ENCODE data around the gene POGZ.

Gene POGZ

GRCh38 chr1:151459331-151460046 lies at the start of gene POGZ:
POGZ (minus strand) TSS chr1:151459494; CDS start chr1:151442204, 17,290 bp downstream.
- Histone ChIP-seq H3K27me3 (ENCODE audit: insufficient read depth, low read length, poor library complexity) (peaks cover 4% of the 10 kb centered on the region), H3K27ac (ENCODE audit: low read length) (peak within 1 kb of the TSS; percentile 90), H3K4me1 (ENCODE audit: insufficient read depth, low read length) (peaks cover 34% of the 10 kb centered on the region), H2AFZ (ENCODE audit: low read depth, low read length) (peak within 1 kb of the TSS; percentile 98), H3K9me3 (ENCODE audit: insufficient read depth, low read length, severe bottlenecking) (no peaks in the 10 kb centered on the region), H3K4me3 (ENCODE audit: low read depth in 1 of 2, low read length in 2 of 2) (peak within 1 kb of the TSS; percentile 54 to 69; a peak in 3 of 4 replicates), H3K4me2 (ENCODE audit: insufficient read depth, low read length) (peak within 1 kb of the TSS; percentile 87), H3K79me2 (ENCODE audit: insufficient read depth, low read length) (peaks cover 48% of the 10 kb centered on the region), H4K20me1 (ENCODE audit: insufficient read depth, low read length) (peaks cover 28% of the 10 kb centered on the region), H3K9ac (ENCODE audit: low read depth, low read length) (peak within 1 kb of the TSS; percentile 63), H3K36me3 (ENCODE audit: insufficient read depth, low read length) (peaks cover 11% of the 10 kb centered on the region)
- ATAC-seq (ENCODE audit: insufficient read depth, low read depth) (peak; percentile 88), DNase-seq (peak; percentile 97)
- TF ChIP-seq EZH2 (IDR thresholded peaks at IDR 0.05; ENCODE audit: borderline replicate concordance, low read depth, low read length, severe bottlenecking) = no peak
- TF ChIP-seq, protein P1, sequence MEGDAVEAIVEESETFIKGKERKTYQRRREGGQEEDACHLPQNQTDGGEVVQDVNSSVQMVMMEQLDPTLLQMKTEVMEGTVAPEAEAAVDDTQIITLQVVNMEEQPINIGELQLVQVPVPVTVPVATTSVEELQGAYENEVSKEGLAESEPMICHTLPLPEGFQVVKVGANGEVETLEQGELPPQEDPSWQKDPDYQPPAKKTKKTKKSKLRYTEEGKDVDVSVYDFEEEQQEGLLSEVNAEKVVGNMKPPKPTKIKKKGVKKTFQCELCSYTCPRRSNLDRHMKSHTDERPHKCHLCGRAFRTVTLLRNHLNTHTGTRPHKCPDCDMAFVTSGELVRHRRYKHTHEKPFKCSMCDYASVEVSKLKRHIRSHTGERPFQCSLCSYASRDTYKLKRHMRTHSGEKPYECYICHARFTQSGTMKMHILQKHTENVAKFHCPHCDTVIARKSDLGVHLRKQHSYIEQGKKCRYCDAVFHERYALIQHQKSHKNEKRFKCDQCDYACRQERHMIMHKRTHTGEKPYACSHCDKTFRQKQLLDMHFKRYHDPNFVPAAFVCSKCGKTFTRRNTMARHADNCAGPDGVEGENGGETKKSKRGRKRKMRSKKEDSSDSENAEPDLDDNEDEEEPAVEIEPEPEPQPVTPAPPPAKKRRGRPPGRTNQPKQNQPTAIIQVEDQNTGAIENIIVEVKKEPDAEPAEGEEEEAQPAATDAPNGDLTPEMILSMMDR (IDR thresholded peaks at IDR 0.05; ENCODE audit: borderline replicate concordance, extremely low read depth, low read length, poor library complexity, severe bottlenecking) = no peak

DNA sequence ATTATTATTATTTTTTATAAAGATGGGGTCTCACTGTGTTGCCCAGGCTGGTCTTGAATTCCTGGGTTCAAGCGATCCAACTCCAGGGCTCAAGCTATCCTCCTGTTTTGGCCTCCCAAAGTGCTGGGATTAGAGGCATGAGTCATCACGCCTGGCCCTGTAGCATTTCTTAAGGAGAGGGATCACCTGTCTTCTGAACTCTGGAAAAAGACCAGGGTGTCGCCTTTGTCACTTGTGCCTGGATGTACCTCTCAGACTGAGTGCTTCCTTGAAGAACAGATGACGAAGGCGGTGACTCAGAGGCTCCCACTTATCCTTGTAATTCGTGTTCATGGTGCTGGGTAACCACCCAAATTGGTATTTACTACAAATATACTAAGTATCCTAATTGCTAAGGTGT lies 49.5 kb upstream of the POGZ start:
- H3K27ac ChIP-seq (ENCODE audit: low read length) = no peak overlapping the region
- H2AFZ ChIP-seq (ENCODE audit: low read depth, low read length) = no peak overlapping the region
- no peaks in the 10 kb centered on the region for H3K27me3 ChIP-seq (ENCODE audit: insufficient read depth, low read length, poor library complexity)
- H3K9me3 ChIP-seq (ENCODE audit: insufficient read depth, low read length, severe bottlenecking) = no peaks in the 10 kb centered on the region
- no peak overlapping the region for H3K4me3 ChIP-seq (ENCODE audit: low read depth in 1 of 2, low read length in 2 of 2)
- H3K36me3 ChIP-seq (ENCODE audit: insufficient read depth, low read length) = no peaks in the 10 kb centered on the region
- TF ChIP-seq, protein P1 (IDR thresholded peaks at IDR 0.05; ENCODE audit: borderline replicate concordance, extremely low read depth, low read length, poor library complexity, severe bottlenecking) = no peak
- no peak for TF ChIP-seq EZH2 (IDR thresholded peaks at IDR 0.05; ENCODE audit: borderline replicate concordance, low read depth, low read length, severe bottlenecking)
- no peak for ATAC-seq (ENCODE audit: insufficient read depth, low read depth)
- no peaks in the 10 kb centered on the region for H3K79me2 ChIP-seq (ENCODE audit: insufficient read depth, low read length)
- no peak for DNase-seq
- no peaks in the 10 kb centered on the region for H4K20me1 ChIP-seq (ENCODE audit: insufficient read depth, low read length)
- H3K4me2 ChIP-seq (ENCODE audit: insufficient read depth, low read length) = no peak overlapping the region
- H3K4me1 ChIP-seq (ENCODE audit: insufficient read depth, low read length) = peaks cover 29% of the 10 kb centered on the region
- no peak overlapping the region for H3K9ac ChIP-seq (ENCODE audit: low read depth, low read length)

DNA sequence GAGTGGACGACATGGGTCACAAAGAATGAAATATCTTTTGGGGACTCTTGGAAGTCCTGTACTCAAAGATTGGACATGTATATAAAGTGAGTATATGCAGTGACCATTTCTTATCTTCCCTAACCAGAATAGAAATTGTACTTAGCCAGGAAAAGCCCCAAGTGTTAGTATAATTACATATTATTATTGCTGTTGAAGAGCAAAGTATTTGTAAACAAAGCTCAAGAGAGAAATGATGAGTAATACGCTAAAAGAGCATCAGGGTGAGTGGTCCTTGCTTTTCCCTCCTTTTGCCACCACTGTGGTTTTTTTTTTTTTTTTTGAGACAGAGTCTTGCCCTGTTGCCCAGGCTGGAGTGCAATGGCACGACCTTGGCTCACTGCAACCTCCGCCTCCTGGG lies 45.5 kb upstream of the POGZ start:
- Histone ChIP-seq H3K9me3 (ENCODE audit: insufficient read depth, low read length, severe bottlenecking) (no peaks in the 10 kb centered on the region), H3K4me1 (ENCODE audit: insufficient read depth, low read length) (no peaks in the 10 kb centered on the region), H3K36me3 (ENCODE audit: insufficient read depth, low read length) (no peaks in the 10 kb centered on the region), H3K9ac (ENCODE audit: low read depth, low read length) (no peak overlapping the region), H3K4me2 (ENCODE audit: insufficient read depth, low read length) (no peak overlapping the region), H3K27me3 (ENCODE audit: insufficient read depth, low read length, poor library complexity) (no peaks in the 10 kb centered on the region), H3K79me2 (ENCODE audit: insufficient read depth, low read length) (no peaks in the 10 kb centered on the region), H4K20me1 (ENCODE audit: insufficient read depth, low read length) (no peaks in the 10 kb centered on the region), H3K27ac (ENCODE audit: low read length) (no peak overlapping the region), H3K4me3 (ENCODE audit: low read depth in 1 of 2, low read length in 2 of 2) (no peak overlapping the region), H2AFZ (ENCODE audit: low read depth, low read length) (no peak overlapping the region)
- DNase-seq (no peak), ATAC-seq (ENCODE audit: insufficient read depth, low read depth) (no peak)
- TF ChIP-seq, protein P1 (IDR thresholded peaks at IDR 0.05; ENCODE audit: borderline replicate concordance, extremely low read depth, low read length, poor library complexity, severe bottlenecking) = no peak
- TF ChIP-seq EZH2 (IDR thresholded peaks at IDR 0.05; ENCODE audit: borderline replicate concordance, low read depth, low read length, severe bottlenecking) = no peak

Measured in DND-41 (cell line).